GM18909 (cell line): ENCODE measurements around the gene BCL11A.

Experiments used
- ATAC-seq: cut with Tn5 transposase; IDR thresholded peaks from one replicate; pipeline ENCODE4 v1.9.1; 2021; ENCODE audit warnings: mild to moderate bottlenecking; ENCODE audit not compliant: unreplicated experiment, poor library complexity

The BCL11A gene

GRCh38 chr2:60490848-60491247 lies 62.6 kb downstream of the BCL11A start:
- ATAC-seq, result no peak

- no peak for ATAC-seq
Observed at GRCh38 chr2:60490441-60490840, 63.0 kb downstream of the BCL11A start.

- ATAC-seq, result no peak
Observed at GRCh38 chr2:60489289-60489688, 64.2 kb downstream of the BCL11A start.

- ATAC-seq, result peak; percentile 57
Observed at GRCh38 chr2:60488291-60488690, 65.2 kb downstream of the BCL11A start.

GRCh38 chr2:60487174-60487573 lies 66.3 kb downstream of the BCL11A start:
- ATAC-seq, result no peak

- no peak for ATAC-seq
Observed at GRCh38 chr2:60486551-60486950, 66.9 kb downstream of the BCL11A start.

- ATAC-seq, result no peak
Observed at GRCh38 chr2:60486067-60486466, 67.4 kb downstream of the BCL11A start.

- ATAC-seq, result no peak
Observed at GRCh38 chr2:60485550-60485949, 67.9 kb downstream of the BCL11A start.

GRCh38 chr2:60485055-60485454 lies 68.4 kb downstream of the BCL11A start:
- ATAC-seq, result no peak

GRCh38 chr2:60484133-60484645 lies 69.3 kb downstream of the BCL11A start:
- peak; percentile 35 for ATAC-seq

GRCh38 chr2:60483401-60483800 lies 70.1 kb downstream of the BCL11A start:
- no peak for ATAC-seq

- ATAC-seq, result no peak
Observed at GRCh38 chr2:60482222-60482621, 71.2 kb downstream of the BCL11A start.

GRCh38 chr2:60481257-60481656 lies 72.2 kb downstream of the BCL11A start:
- ATAC-seq, result no peak

- peak; percentile 41 for ATAC-seq
Observed at GRCh38 chr2:60480089-60480773, 73.2 kb downstream of the BCL11A start.

GRCh38 chr2:60479226-60480088 lies 74.0 kb downstream of the BCL11A start:
- ATAC-seq, result no peak

GRCh38 chr2:60478660-60479059 lies 74.8 kb downstream of the BCL11A start:
- ATAC-seq, result no peak

GRCh38 chr2:60476206-60476954 lies 77.1 kb downstream of the BCL11A start:
- ATAC-seq, result no peak

GRCh38 chr2:60475123-60475830 lies 78.2 kb downstream of the BCL11A start:
- ATAC-seq, result no peak

- ATAC-seq, result no peak
Observed at GRCh38 chr2:60474301-60474700, 79.2 kb downstream of the BCL11A start.

GRCh38 chr2:60473546-60473945 lies 79.9 kb downstream of the BCL11A start:
- ATAC-seq, result no peak
